Small intestine (tissue), 7 donors: ENCODE measurements around the gene FRMD3. TPM values are rescaled to one million over a fixed set of nuclear protein-coding genes. Genes with fewer than 3 reads are reported as not detected.

Source experiments
- DNase-seq, 2 donors: peaks; one replicate each; pipeline versions ENCODE4 v3.0.0 to v3.0.0-alpha.2; 2013
- FAIRE-seq: peaks from 2 replicates; lab custom pipeline; 2012; peaks lifted over from hg19 to GRCh38; lab: Jason Lieb, UNC
- H3K27ac ChIP-seq, 3 donors: one replicate each; pipeline ENCODE4 v1.5.1; 2013; ENCODE audit warnings: low read length in 2 of 3, mild to moderate bottlenecking in 2 of 3, control low read depth in 1 of 3, inconsistent platforms in 1 of 3, low read depth in 1 of 3, moderate library complexity in 1 of 3
- H3K27me3 ChIP-seq, 3 donors: one replicate each; pipeline ENCODE4 v1.6.1; 2013; ENCODE audit warnings: low read length in 3 of 3, inconsistent platforms in 1 of 3; ENCODE audit not compliant: control insufficient read depth in 3 of 3, insufficient read depth in 3 of 3
- H3K36me3 ChIP-seq, 3 donors: one replicate each; pipeline ENCODE4 v1.6.1; 2013; ENCODE audit warnings: low read length in 3 of 3, inconsistent platforms in 1 of 3, low read depth in 1 of 3, mild to moderate bottlenecking in 1 of 3, moderate library complexity in 1 of 3; ENCODE audit not compliant: control insufficient read depth in 3 of 3, insufficient read depth in 2 of 3
- H3K4me1 ChIP-seq, 3 donors: one replicate each; pipeline ENCODE4 v1.6.1; 2013; ENCODE audit warnings: low read length in 2 of 3, inconsistent platforms in 1 of 3, low read depth in 1 of 3, mild to moderate bottlenecking in 1 of 3, moderate library complexity in 1 of 3; ENCODE audit not compliant: control insufficient read depth in 3 of 3, insufficient read depth in 2 of 3
- H3K4me3 ChIP-seq, 3 donors: one replicate each; pipeline ENCODE4 v1.5.1; 2013; ENCODE audit warnings: low read length in 3 of 3, control low read depth in 1 of 3, inconsistent platforms in 1 of 3, low read depth in 1 of 3, mild to moderate bottlenecking in 1 of 3, moderate library complexity in 1 of 3
- H3K9me3 ChIP-seq, 2 donors: one replicate each; pipeline ENCODE4 v1.6.1; 2013; ENCODE audit warnings: low read depth in 1 of 2, low read length in 1 of 2; ENCODE audit not compliant: control insufficient read depth in 2 of 2, insufficient read depth in 1 of 2
- WGBS, 3 donors: extraction: QIAGEN DNeasy Blood & Tissue Kit; methylation state at CpG; one replicate each; pipeline ENCODE4 v1.1.7; 2013; 5-methylcytosine and 5-hydroxymethylcytosine counted together
- polyA plus RNA-seq, 4 donors: library from polyadenylated mRNA; stranded (reverse) in 3 of 4; unstranded in 1 of 4; fragments of 200-250 nt in 3 of 4; fragments of 120-200 nt in 1 of 4; gene quantifications; one replicate each; pipeline versions ENCODE4 v1.2.1 to v1.2.3, GENCODE V29; 2013
- donor health status: healthy with polysubstance abuse.
- donor health status: control.
- donor health status: control.
- donor health status: Bipolar disorder and iron deficiency.
- donor health status: healthy.

The FRMD3 gene
- polyA plus RNA-seq, 4 donors = 2.4 to 7.3 (median 4.5) TPM

- whole genome bisulfite sequencing, 3 donors = 38 to 67% (median 63%) methylated on average over 2 of the region's 2 CpGs
Observed at GRCh38 chr9:83569326-83569725, 31.1 kb upstream of the FRMD3 start.

DNA sequence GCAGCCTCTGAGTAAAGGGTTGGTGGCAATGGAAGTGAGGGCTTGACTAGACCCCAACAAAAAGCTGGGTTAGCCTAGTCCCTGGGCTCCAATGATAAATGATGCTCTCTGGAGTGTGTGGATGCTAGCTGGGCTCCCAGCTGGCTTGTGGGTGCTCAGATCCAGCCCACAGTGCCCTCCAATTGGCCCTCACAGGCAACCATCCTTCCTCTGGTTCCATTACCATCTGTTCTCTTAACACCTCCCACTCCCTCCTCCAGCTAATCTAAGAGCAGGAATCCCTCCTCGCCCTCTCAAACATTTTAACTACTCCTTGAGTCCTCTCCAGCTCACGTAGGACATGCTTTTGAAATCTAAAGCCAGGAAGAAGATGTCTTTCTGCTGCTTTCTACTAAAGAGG is 25.2 kb upstream of the FRMD3 start:
- no peaks in the 10 kb centered on the region for H3K36me3 ChIP-seq
- DNase-seq = no peak
- H3K27me3 ChIP-seq = no peaks in the 10 kb centered on the region
- 83 to 94% (median 88%) methylated on average over 2 of the region's 2 CpGs for WGBS, 3 donors
- H3K9me3 ChIP-seq = peaks cover 0 to 4% of the 10 kb centered on the region in 2 donors
- no peaks in the 10 kb centered on the region for H3K4me1 ChIP-seq
- no peak overlapping the region for H3K4me3 ChIP-seq
- no peak overlapping the region for H3K27ac ChIP-seq
- FAIRE-seq = no peak

More at GRCh38 chr9:83569326-83569725, 31.1 kb upstream of the FRMD3 start:
- FAIRE-seq (no peak), DNase-seq (no peak)
- Histone ChIP-seq H3K9me3 (peaks cover 0 to 4% of the 10 kb centered on the region in 2 donors), H3K4me3 (no peak overlapping the region), H3K27ac (no peak overlapping the region), H3K27me3 (no peaks in the 10 kb centered on the region), H3K36me3 (no peaks in the 10 kb centered on the region), H3K4me1 (peaks cover 0 to 7% (median 0%) of the 10 kb centered on the region in 3 donors)

DNA sequence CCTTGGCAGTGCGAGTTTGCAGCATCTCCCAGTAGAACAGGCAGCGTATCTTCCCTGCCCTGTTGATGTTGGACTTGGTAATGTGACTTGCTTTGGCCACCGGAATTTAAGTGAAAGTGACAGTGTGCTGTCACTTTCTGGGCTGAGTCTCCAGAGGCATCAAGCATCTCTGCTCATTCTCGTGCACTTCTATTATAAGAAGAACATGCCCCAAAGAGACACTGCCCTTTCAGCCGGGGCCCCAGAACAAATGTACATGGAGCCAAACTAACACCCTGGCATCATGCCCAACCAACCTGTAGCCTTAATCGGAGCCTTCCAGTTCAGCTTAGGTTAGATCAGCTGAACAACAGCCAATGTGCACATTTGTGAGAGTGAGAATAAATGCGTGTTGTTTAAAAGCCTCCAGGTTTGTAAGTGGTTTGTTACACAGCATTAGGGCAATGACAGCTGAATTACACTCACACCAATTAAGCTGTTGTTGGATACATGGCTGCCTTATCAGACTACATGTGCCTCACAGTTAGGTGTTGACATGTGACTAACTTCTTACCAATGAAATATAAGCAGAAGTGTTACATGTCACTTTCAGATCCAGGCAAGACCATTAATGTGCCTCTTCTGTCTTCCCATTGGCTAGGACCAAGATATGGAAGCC is 22.1 kb upstream of the FRMD3 start:
- 91 to 94% (median 92%) methylated on average over 7 of the region's 7 CpGs for WGBS, 3 donors
- FAIRE-seq (no peak), DNase-seq (no peak)
- Histone ChIP-seq H3K4me1 (no peaks in the 10 kb centered on the region), H3K27ac (no peak overlapping the region), H3K9me3 (no peaks in the 10 kb centered on the region), H3K4me3 (no peak overlapping the region), H3K27me3 (no peaks in the 10 kb centered on the region), H3K36me3 (no peaks in the 10 kb centered on the region)

DNA sequence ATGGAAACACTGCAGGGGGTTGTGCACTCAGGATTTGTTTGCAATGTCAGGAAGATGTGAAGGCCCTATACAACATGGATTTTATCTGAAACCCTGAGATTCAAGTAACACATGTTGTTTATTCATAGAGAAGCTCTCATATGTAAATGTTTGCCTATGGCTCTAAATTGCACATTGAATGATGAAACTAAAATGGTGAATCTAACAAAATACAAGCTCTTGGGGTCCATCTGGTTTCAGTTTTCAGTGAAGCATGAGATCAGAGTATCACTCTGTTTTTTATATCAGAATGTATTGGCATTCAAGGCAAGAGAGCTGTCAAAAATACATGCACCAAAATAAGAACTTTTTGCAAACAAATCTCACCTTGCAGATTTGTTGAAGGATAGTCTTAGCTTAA is 19.6 kb upstream of the FRMD3 start:
- no peak for DNase-seq
- peaks cover 0 to 4% of the 10 kb centered on the region in 2 donors for H3K9me3 ChIP-seq
- no peaks in the 10 kb centered on the region for H3K27me3 ChIP-seq
- H3K36me3 ChIP-seq = no peaks in the 10 kb centered on the region
- H3K27ac ChIP-seq = no peak overlapping the region
- no peak overlapping the region for H3K4me3 ChIP-seq
- no peak for FAIRE-seq
- H3K4me1 ChIP-seq = no peaks in the 10 kb centered on the region

DNA sequence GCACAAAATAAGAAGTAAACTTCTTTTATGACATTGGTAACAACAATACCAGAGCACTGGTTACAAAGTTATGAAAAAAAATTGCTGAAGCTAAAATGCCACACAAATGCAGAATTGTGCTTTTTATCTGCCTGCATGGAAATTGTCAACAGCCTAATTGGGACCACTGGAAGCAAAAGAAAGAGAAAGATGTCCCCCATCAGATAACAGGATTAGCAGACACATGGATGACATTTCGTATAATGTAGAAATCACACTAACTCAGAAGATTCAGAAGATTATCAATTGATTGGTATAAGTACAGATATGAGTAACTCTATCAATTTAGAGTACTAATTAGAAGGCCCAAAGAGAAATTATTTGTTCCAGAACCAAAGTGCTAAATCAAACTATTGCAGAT is 19.1 kb upstream of the FRMD3 start:
- no peaks in the 10 kb centered on the region for H3K27me3 ChIP-seq
- no peaks in the 10 kb centered on the region for H3K36me3 ChIP-seq
- peaks cover 0 to 4% of the 10 kb centered on the region in 2 donors for H3K9me3 ChIP-seq
- H3K4me1 ChIP-seq = no peaks in the 10 kb centered on the region
- H3K4me3 ChIP-seq = no peak overlapping the region
- FAIRE-seq = no peak
- no peak overlapping the region for H3K27ac ChIP-seq
- no peak for DNase-seq
- WGBS, 3 donors = 86 to 93% (median 92%) methylated on average over 1 of the region's 1 CpG

DNA sequence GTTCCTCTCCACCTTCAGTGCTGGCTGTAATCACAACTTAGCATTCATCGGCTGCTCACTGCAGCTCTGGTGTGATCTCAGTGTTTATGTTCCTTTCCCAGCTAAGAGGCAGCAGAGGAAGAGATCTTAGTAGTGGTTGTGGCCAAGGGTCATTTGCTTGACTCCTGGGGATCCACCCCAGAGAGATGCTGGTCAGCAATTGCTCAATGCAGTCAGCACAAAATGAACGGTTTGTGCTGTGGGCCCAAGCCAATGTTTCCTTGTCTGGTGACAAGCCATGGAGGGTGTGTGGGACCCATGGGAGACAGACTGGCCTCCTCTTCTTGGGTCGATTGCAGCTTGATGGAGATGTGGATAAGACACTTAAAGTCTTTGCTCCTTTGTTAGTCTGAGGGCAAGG is 16.1 kb upstream of the FRMD3 start:
- no peaks in the 10 kb centered on the region for H3K27me3 ChIP-seq
- DNase-seq = no peak
- peaks cover 0 to 4% of the 10 kb centered on the region in 2 donors for H3K9me3 ChIP-seq
- H3K4me3 ChIP-seq = no peak overlapping the region
- H3K4me1 ChIP-seq = no peaks in the 10 kb centered on the region
- WGBS, 3 donors = 76 to 79% (median 77%) methylated on average over 3 of the region's 3 CpGs
- H3K36me3 ChIP-seq = no peaks in the 10 kb centered on the region
- no peak overlapping the region for H3K27ac ChIP-seq
- no peak for FAIRE-seq

GRCh38 chr9:83544002-83544698 is 5.9 kb upstream of the FRMD3 start:
- no peak overlapping the region for H3K27ac ChIP-seq
- DNase-seq = peak; percentile 56 to 69
- H3K36me3 ChIP-seq = no peaks in the 10 kb centered on the region
- peaks cover 0 to 6% (median 0%) of the 10 kb centered on the region in 3 donors for H3K27me3 ChIP-seq
- FAIRE-seq = no peak
- H3K4me3 ChIP-seq = no peak overlapping the region
- H3K4me1 ChIP-seq = no peaks in the 10 kb centered on the region
- WGBS, 3 donors = 42 to 49% (median 48%) methylated on average over 5 of the region's 5 CpGs
- peaks cover 0 to 4% of the 10 kb centered on the region in 2 donors for H3K9me3 ChIP-seq

- Histone ChIP-seq H3K4me1 (peaks cover 0 to 9% (median 0%) of the 10 kb centered on the region in 3 donors), H3K9me3 (no peaks in the 10 kb centered on the region), H3K4me3 (peak overlapping the region in 2 of 3 donors; percentile 31 to 70), H3K27me3 (peaks cover 0 to 47% (median 0%) of the 10 kb centered on the region in 3 donors), H3K27ac (peak overlapping the region in 2 of 3 donors; percentile 50 to 57), H3K36me3 (no peaks in the 10 kb centered on the region)
- FAIRE-seq (no peak), DNase-seq (no peak)
- WGBS, 3 donors = 22 to 29% (median 29%) methylated on average over 6 of the region's 6 CpGs
Observed at GRCh38 chr9:83538890-83539238, 663 bp upstream of the FRMD3 start.
